GM06990 (cell line): ENCODE measurements around the gene TRIP11.

Experiments
- DNase-seq: peaks from one replicate; pipeline ENCODE4 v3.0.0-alpha.2; 2011; ENCODE audit not compliant: insufficient read length; ENCODE audit errors: extremely low read depth
- H3K27me3 ChIP-seq: replicated peaks from 2 replicates; pipeline ENCODE4 v1.6.0; 2011; ENCODE audit warnings: low read length; ENCODE audit not compliant: control insufficient read depth, insufficient read depth
- H3K36me3 ChIP-seq: 2 replicates; pipeline ENCODE4 v1.5.1; 2011; ENCODE audit warnings: low read length; ENCODE audit not compliant: control insufficient read depth, insufficient read depth
- H3K4me3 ChIP-seq: replicated peaks from 2 replicates; pipeline ENCODE4 v1.5.1; 2011; ENCODE audit warnings: low read depth, mild to moderate bottlenecking, control low read depth, low read length
- TF ChIP-seq, protein P1 (sequence below): IDR thresholded peaks from 2 replicates; pipeline ENCODE4 v1.5.1; 2011; ENCODE audit warnings: low read length, control low read depth, mild to moderate bottlenecking, inconsistent platforms; ENCODE audit not compliant: insufficient read depth, poor library complexity, severe bottlenecking

The TRIP11 gene

DNA sequence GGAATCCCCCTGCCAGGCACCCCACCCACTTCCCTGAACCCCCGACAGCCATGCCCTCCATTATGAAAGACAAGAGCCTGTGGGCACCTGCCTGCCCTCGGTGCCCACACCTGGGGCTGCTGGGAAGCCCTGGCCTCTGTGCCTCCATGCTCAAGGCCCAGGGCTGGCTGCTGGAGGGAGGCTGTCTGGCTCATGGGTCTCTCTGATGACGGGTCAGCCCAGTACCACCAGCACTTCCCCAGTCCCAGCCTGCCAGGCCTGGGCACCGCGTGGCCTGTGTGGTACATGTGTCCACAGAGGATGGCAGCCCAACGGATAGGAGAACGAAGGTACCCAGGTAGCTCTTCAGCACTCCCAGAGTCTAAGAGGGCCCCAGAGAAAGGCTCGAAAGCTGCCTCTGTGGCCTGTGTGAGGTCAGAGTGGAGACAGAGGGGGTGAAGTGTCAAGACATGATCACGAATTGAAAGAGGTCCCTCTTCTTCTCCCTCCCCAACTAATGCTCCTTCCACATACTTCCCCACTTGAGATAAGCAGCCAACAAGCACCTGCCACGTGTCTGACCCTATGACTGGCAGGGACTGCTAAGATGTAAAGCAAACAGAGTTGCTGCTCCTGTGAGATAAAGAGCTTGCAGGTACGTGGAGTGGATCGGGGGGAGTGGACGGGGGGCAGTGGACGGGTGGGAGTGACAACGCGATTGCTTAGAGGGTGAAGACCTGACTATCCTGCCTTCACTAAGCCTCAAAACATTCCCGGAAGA lies 113.5 kb downstream of the TRIP11 start:
- TF ChIP-seq, protein P1, sequence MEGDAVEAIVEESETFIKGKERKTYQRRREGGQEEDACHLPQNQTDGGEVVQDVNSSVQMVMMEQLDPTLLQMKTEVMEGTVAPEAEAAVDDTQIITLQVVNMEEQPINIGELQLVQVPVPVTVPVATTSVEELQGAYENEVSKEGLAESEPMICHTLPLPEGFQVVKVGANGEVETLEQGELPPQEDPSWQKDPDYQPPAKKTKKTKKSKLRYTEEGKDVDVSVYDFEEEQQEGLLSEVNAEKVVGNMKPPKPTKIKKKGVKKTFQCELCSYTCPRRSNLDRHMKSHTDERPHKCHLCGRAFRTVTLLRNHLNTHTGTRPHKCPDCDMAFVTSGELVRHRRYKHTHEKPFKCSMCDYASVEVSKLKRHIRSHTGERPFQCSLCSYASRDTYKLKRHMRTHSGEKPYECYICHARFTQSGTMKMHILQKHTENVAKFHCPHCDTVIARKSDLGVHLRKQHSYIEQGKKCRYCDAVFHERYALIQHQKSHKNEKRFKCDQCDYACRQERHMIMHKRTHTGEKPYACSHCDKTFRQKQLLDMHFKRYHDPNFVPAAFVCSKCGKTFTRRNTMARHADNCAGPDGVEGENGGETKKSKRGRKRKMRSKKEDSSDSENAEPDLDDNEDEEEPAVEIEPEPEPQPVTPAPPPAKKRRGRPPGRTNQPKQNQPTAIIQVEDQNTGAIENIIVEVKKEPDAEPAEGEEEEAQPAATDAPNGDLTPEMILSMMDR, result no peak
- no peak for DNase-seq
- Histone ChIP-seq H3K27me3 (no peaks in the 10 kb centered on the region; the same call in 1 of the 2 replicates), H3K4me3 (no peak overlapping the region), H3K36me3 (no peaks in the 10 kb centered on the region)

DNA sequence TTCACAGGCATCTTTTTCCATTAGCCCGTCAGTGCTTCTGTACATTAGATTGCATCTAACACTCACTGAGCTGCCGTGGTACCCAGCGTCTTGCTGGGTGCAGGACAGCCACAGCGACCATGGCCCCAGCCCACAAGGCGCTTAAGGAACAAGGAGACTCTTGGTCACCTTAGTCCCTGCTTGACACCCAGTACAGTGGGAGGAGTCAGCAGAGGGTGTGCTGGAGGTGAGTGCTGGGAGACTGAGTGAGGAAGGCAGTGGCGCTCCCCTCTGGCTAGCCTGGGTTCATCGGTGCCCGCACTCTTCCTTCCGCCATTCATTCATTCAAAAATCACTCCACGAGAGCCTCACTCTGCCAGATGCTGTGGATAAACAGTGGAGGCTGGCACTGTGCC lies 114.1 kb downstream of the TRIP11 start:
- Histone ChIP-seq H3K27me3 (no peaks in the 10 kb centered on the region; the same call in 1 of the 2 replicates), H3K36me3 (no peaks in the 10 kb centered on the region), H3K4me3 (no peak overlapping the region)
- TF ChIP-seq, protein P1, result no peak
- no peak for DNase-seq

DNA sequence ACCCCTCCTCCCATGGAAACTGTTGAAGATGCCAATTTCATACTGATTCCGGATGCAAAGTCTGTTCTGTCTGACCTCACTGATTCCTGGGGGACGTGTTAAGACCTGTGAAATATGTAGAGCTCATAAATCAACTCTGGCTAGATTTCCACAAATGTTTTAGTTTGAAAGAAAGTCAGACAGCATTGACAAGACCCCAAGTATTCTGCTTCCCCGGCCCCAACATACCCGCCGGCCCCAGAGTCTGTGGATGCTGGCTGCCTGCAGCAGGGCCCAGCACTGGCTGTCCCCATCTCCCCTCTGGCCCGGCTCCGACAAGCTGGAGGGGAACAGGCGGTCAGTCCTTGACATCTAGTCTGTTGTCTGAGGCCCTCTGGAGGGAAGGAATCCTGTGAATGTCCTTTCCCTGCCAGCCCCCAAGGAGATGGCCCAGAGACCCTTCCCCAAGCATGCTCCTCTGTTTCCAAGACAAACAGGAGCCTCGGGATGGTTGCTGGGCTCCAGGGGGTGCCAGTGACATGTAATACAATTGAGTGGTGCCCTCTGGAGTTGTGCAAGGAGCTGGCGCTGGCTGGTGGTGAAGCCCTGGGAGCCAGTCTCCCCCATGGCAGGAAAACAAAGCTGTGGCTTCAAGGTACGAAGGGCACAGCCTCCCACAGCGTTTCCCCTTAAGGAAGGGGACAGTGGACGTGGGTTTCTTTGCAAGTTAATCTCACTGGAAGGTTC lies 114.7 kb downstream of the TRIP11 start:
- no peaks in the 10 kb centered on the region for H3K36me3 ChIP-seq
- TF ChIP-seq, protein P1, result no peak
- no peak for DNase-seq
- H3K27me3 ChIP-seq, result no peaks in the 10 kb centered on the region; the same call in 1 of the 2 replicates
- no peak overlapping the region for H3K4me3 ChIP-seq

DNA sequence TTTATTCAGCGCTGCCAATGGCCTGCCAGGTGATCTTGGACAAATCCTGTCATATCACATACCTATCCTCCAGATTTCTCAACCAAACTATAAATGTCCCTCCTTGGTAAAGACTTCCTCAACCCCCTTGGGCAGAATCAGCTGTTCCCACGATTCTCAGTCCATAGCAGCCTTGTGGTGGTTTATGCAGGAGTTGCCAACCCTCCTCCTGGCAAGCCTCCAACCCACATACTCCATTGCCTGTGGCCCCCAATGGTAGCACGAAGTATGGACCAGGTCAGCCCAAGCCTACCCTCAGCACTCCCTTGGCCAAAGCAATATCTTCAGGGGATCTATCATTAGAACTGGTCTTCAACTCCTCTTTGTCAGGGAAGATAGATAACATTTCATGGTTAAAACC lies 119.3 kb downstream of the TRIP11 start:
- H3K36me3 ChIP-seq, result no peaks in the 10 kb centered on the region
- H3K27me3 ChIP-seq, result no peaks in the 10 kb centered on the region
- DNase-seq, result no peak
- TF ChIP-seq, protein P1, result no peak
- no peak overlapping the region for H3K4me3 ChIP-seq

DNA sequence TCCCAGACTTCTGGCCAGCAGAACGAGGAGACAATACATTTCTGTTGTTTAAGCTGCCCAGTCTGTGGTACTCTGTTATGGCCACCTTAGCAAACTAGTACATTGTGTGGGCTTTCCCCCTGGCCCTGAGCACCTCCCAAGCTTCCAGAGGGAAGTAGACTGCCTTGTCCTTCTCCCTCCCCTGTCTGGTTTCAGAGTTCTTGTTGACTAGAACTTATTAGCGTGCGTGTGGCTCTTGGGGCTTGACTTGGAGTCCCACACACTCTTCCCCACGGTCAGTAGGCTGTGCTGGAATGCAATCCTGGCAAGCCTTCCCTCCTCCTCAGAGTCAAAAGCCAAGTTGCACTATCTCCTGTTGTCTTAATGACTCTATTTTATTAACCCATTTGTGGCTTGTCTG lies 120.0 kb downstream of the TRIP11 start:
- DNase-seq, result no peak
- Histone ChIP-seq H3K4me3 (no peak overlapping the region), H3K36me3 (no peaks in the 10 kb centered on the region), H3K27me3 (no peaks in the 10 kb centered on the region)
- TF ChIP-seq, protein P1, result no peak
